Measurements from ENCODE around the gene SNAP23. TPM values are rescaled to one million over a fixed set of nuclear protein-coding genes. Genes with fewer than 3 reads are reported as not detected.

SNAP23 gene
- total and polyA plus RNA-seq, 2 of the 8 experiments (the other 6 are each of a cell fraction or from before 2014, with no cell fraction given), result 58.0 to 72.8 TPM

DNA sequence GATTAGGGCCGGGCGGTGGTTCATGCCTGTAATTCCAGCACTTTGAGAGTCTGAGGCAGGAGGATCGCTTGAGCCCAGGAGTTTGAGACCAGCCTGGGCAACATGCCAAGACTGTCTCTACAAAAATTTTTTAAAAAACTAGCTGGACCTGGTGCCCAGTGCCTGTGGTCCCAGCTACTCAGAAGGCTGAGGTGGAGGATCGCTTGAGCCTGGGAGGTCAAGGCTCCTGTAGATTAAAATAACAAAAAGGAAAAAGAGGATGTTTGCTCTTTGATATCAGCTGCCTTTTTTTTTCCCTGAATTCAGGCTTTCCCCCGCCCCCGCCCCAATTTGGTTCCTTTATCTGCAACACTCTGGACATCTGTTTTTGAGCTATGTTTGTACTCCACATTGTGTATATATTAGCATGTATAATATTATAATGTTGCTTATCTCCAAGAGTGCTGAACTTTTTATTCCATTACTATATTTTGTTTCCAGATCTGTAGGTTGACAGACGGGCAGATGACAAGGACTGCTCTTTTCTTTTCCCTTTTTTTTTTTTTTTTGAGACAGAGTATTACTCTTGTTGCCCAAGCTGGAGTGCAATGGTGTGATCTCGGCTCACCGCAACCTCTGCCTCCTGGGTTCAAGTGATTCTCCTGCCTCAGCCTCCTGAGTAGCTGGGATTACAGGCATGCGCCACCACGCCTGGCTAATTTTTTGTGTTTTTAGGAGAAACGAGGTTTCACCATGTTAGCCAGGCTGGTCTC lies 4.6 kb downstream of the SNAP23 start:
- H3K23ac ChIP-seq (ENCODE audit: insufficient read length), result no peak overlapping the region
- peak overlapping the region in 1 of 2 experiments; percentile 20; a peak in 1 of 4 replicates for H3K4me2 ChIP-seq (ENCODE audit: insufficient read depth in 1 of 2, low read depth in 2 of 2, low read length in 2 of 2)
- no peak for TF ChIP-seq SAP30 (IDR thresholded peaks at IDR 0.05; ENCODE audit: insufficient read depth, insufficient replicate concordance, low read length)
- no peak for TF ChIP-seq SRF (IDR thresholded peaks at IDR 0.05; ENCODE audit: low read depth, low read length)
- no peak overlapping the region for H2AFZ ChIP-seq (ENCODE audit: low read length)
- peaks cover 0 to 3% (median under 1%) of the 10 kb centered on the region in 4 experiments; a peak in 4 of 7 replicates for H3K4me1 ChIP-seq (replicated peaks in 1 of 4; ENCODE audit: control insufficient read depth in 3 of 4, insufficient read depth in 4 of 4, low read length in 3 of 4)
- ChIA-PET POLR2A (ENCODE audit: partially characterized antibody) (interaction anchor here (0.6 kb wide), 1 partner anchor 70 kb away, joined by 3 read pairs; no protein-coding TSS in a partner anchor), CTCF (ENCODE audit: partially characterized antibody) (interaction anchor here (0.7 to 1.4 kb wide), 3 partner anchors 9 to 138 kb away, joined by 3 to 4 read pairs (median 3); partner anchors contain the start of gene ZNF106)
- DNase-seq (ENCODE audit: low read depth in 1 of 2, low spot score in 2 of 2) (no peak), FAIRE-seq (no peak)
- no peaks in the 10 kb centered on the region for H3K36me3 ChIP-seq (ENCODE audit: control insufficient read depth in 2 of 4, insufficient read depth in 4 of 4, low read length in 3 of 4)
- no peaks in the 10 kb centered on the region for H3K27me3 ChIP-seq (replicated peaks in 1 of 4; ENCODE audit: control insufficient read depth in 3 of 4, extremely low read depth in 1 of 4, insufficient read depth in 3 of 4, low read length in 3 of 4)
- no peak overlapping the region for H2BK5ac ChIP-seq (ENCODE audit: low read depth, low read length)
- H4K5ac ChIP-seq (ENCODE audit: insufficient read length, low read depth, low read length), result no peak overlapping the region
- H3K79me1 ChIP-seq (ENCODE audit: low read depth, low read length), result no peaks in the 10 kb centered on the region; the same call in 1 of the 2 replicates
- no peak overlapping the region; a peak in 1 of 8 replicates for H3K4me3 ChIP-seq (ENCODE audit: extremely low read depth in 1 of 4, insufficient read depth in 2 of 4, low read depth in 3 of 4, low read length in 4 of 4)
- no peak overlapping the region for H2AK5ac ChIP-seq (ENCODE audit: low read depth, low read length)
- H3K79me2 ChIP-seq (ENCODE audit: control insufficient read depth in 1 of 2, insufficient read depth in 2 of 2, low read length in 2 of 2), result peaks cover 0 to 71% of the 10 kb centered on the region in 2 experiments; a peak in 3 of 4 replicates
- H2BK20ac ChIP-seq (ENCODE audit: low read length), result no peak overlapping the region
- no peak overlapping the region for H4K8ac ChIP-seq (ENCODE audit: extremely low read depth, insufficient read depth, low read length)
- WGBS, 2 experiments (ENCODE audit: extremely low coverage in 1 of 2, insufficient coverage in 1 of 2, insufficient read length in 1 of 2, insufficient replicate concordance in 2 of 2, low coverage in 1 of 2, low lambda C conversion rate in 2 of 2, missing lambda C conversion rate in 1 of 2), result 85% methylated on average over 12 of the region's 12 CpGs; no CpG with 5 or more reads in 1 of the 2 experiments
- H3K56ac ChIP-seq (replicated peaks; ENCODE audit: insufficient read length, low read depth, low read length), result no peak overlapping the region
- H3K23me2 ChIP-seq (ENCODE audit: low read depth, low read length), result peaks cover 7% of the 10 kb centered on the region; the same call in 1 of the 2 replicates
- H3K27ac ChIP-seq (ENCODE audit: low read depth, low read length), result no peak overlapping the region
- no peak overlapping the region for H2BK15ac ChIP-seq (ENCODE audit: low read length)
- peaks cover 0 to 1% of the 10 kb centered on the region in 2 experiments for H4K20me1 ChIP-seq (replicated peaks in 1 of 2; ENCODE audit: control insufficient read depth in 1 of 2, insufficient read depth in 2 of 2, low read length in 2 of 2)
- H3K4ac ChIP-seq (replicated peaks; ENCODE audit: insufficient read length, low read depth, low read length), result no peak overlapping the region
- no peak overlapping the region; a peak in 1 of 7 replicates for H3K9ac ChIP-seq (replicated peaks in 1 of 4; ENCODE audit: extremely low read depth in 1 of 4, low read depth in 3 of 4, low read length in 3 of 4)
- no peak overlapping the region; the same call in 1 of the 2 replicates for H3K18ac ChIP-seq (ENCODE audit: extremely low read depth, low read length)
- no peak overlapping the region for H4K91ac ChIP-seq (replicated peaks; ENCODE audit: insufficient read length, low read length)
- H3K14ac ChIP-seq (ENCODE audit: insufficient read length), result no peak overlapping the region
- no peak overlapping the region for H2BK12ac ChIP-seq (ENCODE audit: low read depth, low read length)
- no peak overlapping the region for H2BK120ac ChIP-seq (replicated peaks; ENCODE audit: low read depth, low read length)
- no peaks in the 10 kb centered on the region for H3K9me3 ChIP-seq (ENCODE audit: insufficient read depth in 2 of 2, low read depth in 1 of 2, low read length in 1 of 2)

Measured in H1 (cell line).